HCT116 (cell line): Measurements from ENCODE around the gene CCDC134. TPM values are rescaled to one million over a fixed set of nuclear protein-coding genes. Genes with fewer than 3 reads are reported as not detected.
A peak's percentile ranks its signal among the peaks of the same experiment; 100 is the strongest.

Source experiments
- ATAC-seq: fragments of 200-7000 bp; cut with Tn5 transposase; 2 replicates; pipeline ENCODE4 v1.9.1; 2020; ENCODE audit warnings: mild to moderate bottlenecking, moderate library complexity
- BruUV-seq: library from RNA; stranded (reverse); fragments of 400-500 nt; replicated peaks from 2 replicates; lab custom pipeline; 2021; lab: Mats Ljungman, UMichigan
- CTCF ChIA-PET: fragments of 300-600 bp; sonication (Branson Sonifier 250); formaldehyde crosslinking; loops from one replicate; lab custom pipeline; 2021; ENCODE audit warnings: antibody characterized with exemption; lab: Charles Lee
- POLR2A ChIA-PET: fragments of 300-600, 350-600 bp; sonication (Branson Sonifier 250); formaldehyde crosslinking; loops from one replicate; lab custom pipeline; 2021; ENCODE audit warnings: antibody characterized with exemption; lab: Charles Lee
- RAD21 ChIA-PET, 2 experiments: fragments of 300-600 bp; sonication (Branson Sonifier 250); formaldehyde crosslinking; loops; one replicate each; lab custom pipeline; 2023; ENCODE audit warnings: low total read pairs in 2 of 2; ENCODE audit not compliant: uncharacterized antibody in 2 of 2, unreplicated experiment in 2 of 2, low non-redundant PET in 1 of 2; lab: Charles Lee
- DNase-seq: peaks from one replicate; pipeline ENCODE4 v3.0.0-alpha.2; 2010; ENCODE audit warnings: low read depth, low spot score
- H2AFZ ChIP-seq: fragments of 200-600 bp; shearing (Covaris generic), sonication (generic); 2 replicates; pipeline ENCODE4 v1.6.1; 2017; ENCODE audit warnings: low read depth, mixed run types, mixed read lengths, antibody characterized with exemption, low read length; ENCODE audit not compliant: poor library complexity, severe bottlenecking
- H3K27ac ChIP-seq: 2 replicates; pipeline ENCODE4 v1.5.1; 2012; ENCODE audit warnings: low read depth, low read length
- H3K27me3 ChIP-seq: fragments of 200-600 bp; sonication (generic); 2 replicates; pipeline ENCODE4 v1.6.1; 2016; ENCODE audit warnings: mixed run types, low read length, mixed read lengths; ENCODE audit not compliant: insufficient read depth
- H3K36me3 ChIP-seq, 2 experiments: fragments of 200-500 bp in 1 of 2; fragments of 200-600 bp in 1 of 2; sonication (Bioruptor generic) in 1 of 2; sonication (generic) in 1 of 2; 2 replicates each; pipeline versions ENCODE4 v1.5.1 to v1.6.1; 2014 to 2016; ENCODE audit warnings: low read length in 2 of 2, inconsistent platforms in 1 of 2, mixed read lengths in 1 of 2, mixed run types in 1 of 2; ENCODE audit not compliant: insufficient read depth in 2 of 2, control insufficient read depth in 1 of 2
- H3K4me1 ChIP-seq, 2 experiments: fragments of 200-600 bp in 1 of 2; sonication (generic) in 1 of 2; 2 replicates each; pipeline versions ENCODE4 v1.5.1 to v1.6.1; 2012 to 2017; ENCODE audit warnings: low read length in 2 of 2, inconsistent platforms in 1 of 2, mild to moderate bottlenecking in 1 of 2, mixed read lengths in 1 of 2, mixed run types in 1 of 2, moderate library complexity in 1 of 2; ENCODE audit not compliant: insufficient read depth in 2 of 2, control insufficient read depth in 1 of 2
- H3K4me2 ChIP-seq: fragments of 200-600 bp; sonication (generic); 2 replicates; pipeline ENCODE4 v1.6.1; 2017; ENCODE audit warnings: mixed run types, low read length, mixed read lengths
- H3K4me3 ChIP-seq, 2 experiments: fragments of 200-600 bp in 1 of 2; sonication (generic) in 1 of 2; replicated peaks in 1 of 2; 2 replicates each; pipeline ENCODE4 v1.5.1; 2011 to 2016; ENCODE audit warnings: low read length in 2 of 2, control low read depth in 1 of 2, low read depth in 1 of 2, mild to moderate bottlenecking in 1 of 2, mixed read lengths in 1 of 2, mixed run types in 1 of 2
- H3K79me2 ChIP-seq: fragments of 200-600 bp; sonication (generic); 2 replicates; pipeline ENCODE4 v1.6.1; 2017; ENCODE audit warnings: mild to moderate bottlenecking, mixed run types, low read length, moderate library complexity, mixed read lengths; ENCODE audit not compliant: insufficient read depth
- H3K9ac ChIP-seq: fragments of 200-600 bp; sonication (generic); 2 replicates; pipeline ENCODE4 v1.6.1; 2016; ENCODE audit warnings: low read length, mixed read lengths
- H3K9me2 ChIP-seq: fragments of 200-600 bp; sonication (generic), shearing (Covaris generic); 2 replicates; pipeline ENCODE4 v1.6.1; 2017; ENCODE audit warnings: mixed run types, mild to moderate bottlenecking, moderate library complexity; ENCODE audit not compliant: insufficient read depth
- H3K9me3 ChIP-seq, 2 experiments: fragments of 200-500 bp in 1 of 2; fragments of 200-600 bp in 1 of 2; sonication (Bioruptor generic) in 1 of 2; sonication (generic) in 1 of 2; 2 replicates each; pipeline ENCODE4 v1.6.1; 2014 to 2017; ENCODE audit warnings: low read length in 2 of 2, mixed read lengths in 2 of 2, inconsistent platforms in 1 of 2, low read depth in 1 of 2, mild to moderate bottlenecking in 1 of 2, mixed run types in 1 of 2, moderate library complexity in 1 of 2; ENCODE audit not compliant: control insufficient read depth in 1 of 2, insufficient read depth in 1 of 2
- H4K20me1 ChIP-seq: fragments of 200-600 bp; sonication (generic), shearing (Covaris generic); 2 replicates; pipeline ENCODE4 v1.6.1; 2017; ENCODE audit warnings: mixed run types, mild to moderate bottlenecking, moderate library complexity; ENCODE audit not compliant: insufficient read depth
- CBX3 ChIP-seq: IDR thresholded peaks from 2 replicates; pipeline ENCODE4 v1.6.1; 2012; ENCODE audit warnings: low read depth
- EGR1 ChIP-seq: IDR thresholded peaks from 2 replicates; pipeline ENCODE4 v1.6.1; 2012; ENCODE audit warnings: low read depth
- ELF1 ChIP-seq: IDR thresholded peaks from 2 replicates; pipeline ENCODE4 v1.6.1; 2012; ENCODE audit warnings: low read depth, borderline replicate concordance
- JUND ChIP-seq: IDR thresholded peaks from 2 replicates; pipeline ENCODE4 v1.6.1; 2012
- POLR2A ChIP-seq: IDR thresholded peaks from 2 replicates; pipeline ENCODE4 v1.7.0; 2011; ENCODE audit warnings: borderline replicate concordance; ENCODE audit not compliant: insufficient read depth, insufficient read length; ENCODE audit errors: extremely low read depth
- POLR2AphosphoS5 ChIP-seq: IDR thresholded peaks from 2 replicates; pipeline ENCODE4 v1.6.1; 2011; ENCODE audit warnings: mild to moderate bottlenecking, low read depth, low read length, moderate library complexity
- RAD21 ChIP-seq: IDR thresholded peaks from 2 replicates; pipeline ENCODE4 v1.6.1; 2012; ENCODE audit warnings: low read depth, mild to moderate bottlenecking
- SP1 ChIP-seq: IDR thresholded peaks from 2 replicates; pipeline ENCODE4 v1.6.1; 2012; ENCODE audit warnings: low read depth
- ZBTB33 ChIP-seq: IDR thresholded peaks from 2 replicates; pipeline ENCODE4 v1.6.1; 2011; ENCODE audit warnings: mild to moderate bottlenecking, low read length, moderate library complexity; ENCODE audit not compliant: insufficient replicate concordance; ENCODE audit errors: extremely low read depth
- ZNF274 ChIP-seq: fragments of 200-500 bp; sonication (Bioruptor generic); IDR thresholded peaks from 2 replicates; pipeline ENCODE4 v1.6.1; 2014; ENCODE audit warnings: mild to moderate bottlenecking, low read depth, low read length, inconsistent platforms
- intact Hi-C: fragments of 100-400 bp; cut with micrococcal nuclease; formaldehyde crosslinking; loops from 2 replicates; pipeline ENCODE4 v1.10.0; 2022
- total RNA-seq: library from RNA; stranded (reverse); gene quantifications from one replicate; pipeline ENCODE4 v1.2.1, GENCODE V29; 2021; ENCODE audit not compliant: unreplicated experiment

The CCDC134 gene
- total RNA-seq, 1 experiment from 2014 or later, result 15.8 TPM

GRCh38 chr22:41857860-41858199 is 57.4 kb downstream of the CCDC134 start:
- Histone ChIP-seq H4K20me1 (peaks cover 12% of the 10 kb centered on the region; the same call in 1 of the 2 replicates), H3K4me2 (no peak overlapping the region), H3K4me1 (peaks cover 37 to 42% of the 10 kb centered on the region in 2 experiments), H3K27ac (no peak overlapping the region), H3K36me3 (no peaks in the 10 kb centered on the region), H3K4me3 (no peak overlapping the region), H3K79me2 (peaks cover 84% of the 10 kb centered on the region), H3K27me3 (no peaks in the 10 kb centered on the region), H2AFZ (no peak overlapping the region), H3K9ac (no peak overlapping the region), H3K9me2 (no peaks in the 10 kb centered on the region), H3K9me3 (no peaks in the 10 kb centered on the region)
- intact Hi-C loops, result loop anchor here (1.0 to 2.0 kb wide), 3 partner anchors 35 to 161 kb away; no protein-coding TSS in a partner anchor
- ChIA-PET CTCF (interaction anchor here (0.7 to 3.8 kb wide), 6 partner anchors 10 to 160 kb away, joined by 3 to 26 read pairs (median 9); partner anchors contain the start of genes MEI1 and SREBF2), RAD21 (no interaction called here), POLR2A (no interaction called here)
- no peak for TF ChIP-seq POLR2AphosphoS5
- 0 out of 2 replicates have a peak, but pooled peaks have one; percentile 23 for TF ChIP-seq SP1
- TSS peak; percentile 28 for BruUV-seq
- ATAC-seq, result no peak
- DNase-seq, result no peak

GRCh38 chr22:41862160-41862529 is 61.7 kb downstream of the CCDC134 start:
- TF ChIP-seq JUND (no peak), RAD21 (no peak), CBX3 (no peak), SP1 (no peak), ELF1 (no peak), POLR2A (no peak), EGR1 (no peak), ZNF274 (no peak), ZBTB33 (no peak)
- TF ChIP-seq, all 23 proteins: peak for 0

More at GRCh38 chr22:41862160-41862529, 61.7 kb downstream of the CCDC134 start:
- ChIA-PET CTCF (interaction anchor here (1.1 kb wide), 1 partner anchor 165 kb away, joined by 7 read pairs; no protein-coding TSS in a partner anchor), RAD21 (no interaction called here), POLR2A (no interaction called here)
- Histone ChIP-seq H2AFZ (no peak overlapping the region), H3K4me3 (no peak overlapping the region), H3K79me2 (peaks cover 79% of the 10 kb centered on the region), H3K9me2 (no peaks in the 10 kb centered on the region), H3K36me3 (0 out of 4 replicates have a peak, but pooled peaks cover 0 to 3% of the 10 kb centered on the region in 2 experiments), H3K9me3 (no peaks in the 10 kb centered on the region), H3K4me2 (no peak overlapping the region), H3K9ac (no peak overlapping the region), H3K27ac (0 out of 2 replicates have a peak overlapping the region, but pooled peaks have one; percentile 22), H4K20me1 (peaks cover 12% of the 10 kb centered on the region; the same call in 1 of the 2 replicates), H3K27me3 (no peaks in the 10 kb centered on the region), H3K4me1 (peaks cover 21 to 22% of the 10 kb centered on the region in 2 experiments)
- no peak for DNase-seq
- no TSS peak for BruUV-seq
- no peak for ATAC-seq
- intact Hi-C loops, result no loop called here
